Large intestine (tissue), 3 donors: ENCODE data around the gene DEDD2. TPM values are rescaled to one million over a fixed set of nuclear protein-coding genes. Genes with fewer than 3 reads are reported as not detected.

Experiments
- DNase-seq, 2 donors: peaks; one replicate each; pipeline versions ENCODE4 v3.0.0 to v3.0.0-alpha.2; 2013
- H3K27ac ChIP-seq: one replicate; pipeline ENCODE4 v1.5.1; 2013; ENCODE audit warnings: low read length
- H3K27me3 ChIP-seq: 2 replicates; pipeline ENCODE4 v1.6.1; 2013; ENCODE audit warnings: low read length; ENCODE audit not compliant: control insufficient read depth, insufficient read depth
- H3K36me3 ChIP-seq: 2 replicates; pipeline ENCODE4 v1.6.1; 2013; ENCODE audit warnings: low read length; ENCODE audit not compliant: control insufficient read depth, insufficient read depth
- H3K4me1 ChIP-seq: one replicate; pipeline ENCODE4 v1.6.1; 2013; ENCODE audit warnings: low read length; ENCODE audit not compliant: control insufficient read depth, insufficient read depth
- H3K4me3 ChIP-seq: one replicate; pipeline ENCODE4 v1.5.1; 2013; ENCODE audit warnings: low read length
- H3K9me3 ChIP-seq: one replicate; pipeline ENCODE4 v1.6.1; 2013; ENCODE audit warnings: mild to moderate bottlenecking, low read depth, low read length, moderate library complexity; ENCODE audit not compliant: control insufficient read depth
- WGBS: methylation state at CpG from one replicate; pipeline ENCODE4 v1.1.5; 2013; ENCODE audit warnings: low lambda C conversion rate; ENCODE audit not compliant: insufficient coverage; 5-methylcytosine and 5-hydroxymethylcytosine counted together
- polyA plus RNA-seq: library from polyadenylated mRNA; unstranded; fragments of 120-200 nt; gene quantifications from one replicate; pipeline ENCODE4 v1.2.1, GENCODE V29; 2013

DEDD2 gene
- polyA plus RNA-seq, 1 donor, result 30.7 TPM

DNA sequence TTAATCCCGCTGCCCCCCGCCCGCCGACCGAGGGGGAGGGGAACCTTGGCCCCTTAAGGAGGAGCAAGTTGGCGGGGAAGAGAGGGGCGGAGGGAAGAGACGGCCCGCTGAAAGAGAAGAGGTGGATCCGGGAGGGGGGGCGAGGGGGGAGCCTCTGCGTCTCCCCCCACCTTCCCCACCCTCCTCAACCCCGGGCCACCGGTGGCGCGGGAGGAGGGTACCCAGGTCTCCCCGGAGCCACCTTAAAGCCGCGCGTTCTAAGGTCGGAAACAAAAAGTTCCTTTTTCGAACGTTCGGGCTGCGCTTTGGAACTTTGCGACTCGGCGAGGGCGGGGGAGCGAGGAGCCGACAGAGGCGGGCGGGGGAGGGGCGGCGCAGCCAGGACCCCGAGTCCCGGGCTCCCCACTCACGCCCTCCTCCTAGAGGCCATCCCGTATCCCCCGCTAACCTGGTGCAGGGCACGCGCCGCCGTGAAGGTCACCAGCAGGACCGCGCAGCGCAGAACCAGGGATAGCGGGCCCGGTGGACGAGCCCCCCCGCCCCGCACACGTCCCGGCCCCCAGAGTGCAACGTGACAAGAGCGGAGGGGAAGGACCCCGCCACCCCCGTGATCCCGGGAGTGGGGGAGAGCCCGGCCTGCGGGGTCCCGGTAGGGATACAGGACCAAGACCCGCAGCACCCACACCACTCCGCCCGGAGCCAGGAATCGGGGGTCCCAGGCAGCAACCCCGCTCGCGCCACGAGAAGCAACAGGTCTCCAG lies 36.8 kb upstream of the DEDD2 start:
- H3K4me3 ChIP-seq, result peak overlapping the region; percentile 94
- H3K27ac ChIP-seq, result peak overlapping the region; percentile 98
- H3K36me3 ChIP-seq, result peaks cover 13% of the 10 kb centered on the region
- peaks cover 40% of the 10 kb centered on the region for H3K4me1 ChIP-seq
- no CpG with 5 or more reads among the region's 70 CpGs for WGBS
- peak in 1 of 2 donors; percentile 92 for DNase-seq
- peaks cover 2% of the 10 kb centered on the region for H3K9me3 ChIP-seq
- no peaks in the 10 kb centered on the region for H3K27me3 ChIP-seq

DNA sequence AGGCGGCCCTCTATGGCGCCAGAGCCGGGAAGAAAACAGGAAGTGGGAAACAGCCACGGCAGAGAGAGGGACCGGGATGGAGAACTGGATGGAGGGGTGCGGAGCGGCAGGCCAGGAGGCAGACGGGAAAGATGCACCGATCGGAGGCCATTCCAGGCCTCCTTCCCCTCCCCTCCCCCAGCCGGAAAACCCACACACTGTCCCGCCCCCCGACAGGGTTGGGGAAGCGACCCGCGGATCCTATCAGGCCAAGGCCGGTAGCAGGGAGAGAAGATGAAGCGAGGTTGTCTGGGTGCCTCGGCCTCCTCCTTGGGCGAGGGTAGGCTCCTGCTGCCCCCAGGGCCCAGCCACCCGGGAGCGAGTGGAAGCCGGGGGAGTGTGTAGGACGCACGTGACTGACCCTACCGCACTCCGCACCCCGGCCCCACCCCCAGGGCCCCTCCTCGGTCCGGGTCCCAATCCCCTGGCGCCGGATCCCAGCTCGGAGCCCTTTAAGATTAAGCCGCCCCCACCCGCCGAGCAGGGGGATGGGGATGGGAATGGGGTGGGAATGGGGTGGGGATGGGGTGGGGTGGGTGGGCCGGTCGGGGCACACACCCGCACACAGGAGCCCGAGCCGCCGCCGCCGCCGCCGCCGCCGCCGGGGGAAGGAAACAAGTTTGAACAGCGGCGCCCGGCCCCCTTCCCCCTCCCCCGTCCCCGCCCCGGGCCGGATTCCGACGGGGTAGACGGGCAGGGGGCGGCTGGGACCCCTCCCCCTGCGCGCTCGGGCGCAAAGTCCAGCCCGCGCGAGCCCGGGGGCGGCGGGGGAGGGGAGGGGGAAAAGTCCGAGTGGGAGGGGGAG lies 36.0 kb upstream of the DEDD2 start:
- Histone ChIP-seq H3K36me3 (peaks cover 21% of the 10 kb centered on the region), H3K27me3 (no peaks in the 10 kb centered on the region), H3K9me3 (peaks cover 2% of the 10 kb centered on the region), H3K27ac (peak overlapping the region; percentile 98), H3K4me1 (peaks cover 37% of the 10 kb centered on the region), H3K4me3 (peak overlapping the region; percentile 94)
- DNase-seq, result peak in 1 of 2 donors; percentile 66
- WGBS, result no CpG with 5 or more reads among the region's 71 CpGs

DNA sequence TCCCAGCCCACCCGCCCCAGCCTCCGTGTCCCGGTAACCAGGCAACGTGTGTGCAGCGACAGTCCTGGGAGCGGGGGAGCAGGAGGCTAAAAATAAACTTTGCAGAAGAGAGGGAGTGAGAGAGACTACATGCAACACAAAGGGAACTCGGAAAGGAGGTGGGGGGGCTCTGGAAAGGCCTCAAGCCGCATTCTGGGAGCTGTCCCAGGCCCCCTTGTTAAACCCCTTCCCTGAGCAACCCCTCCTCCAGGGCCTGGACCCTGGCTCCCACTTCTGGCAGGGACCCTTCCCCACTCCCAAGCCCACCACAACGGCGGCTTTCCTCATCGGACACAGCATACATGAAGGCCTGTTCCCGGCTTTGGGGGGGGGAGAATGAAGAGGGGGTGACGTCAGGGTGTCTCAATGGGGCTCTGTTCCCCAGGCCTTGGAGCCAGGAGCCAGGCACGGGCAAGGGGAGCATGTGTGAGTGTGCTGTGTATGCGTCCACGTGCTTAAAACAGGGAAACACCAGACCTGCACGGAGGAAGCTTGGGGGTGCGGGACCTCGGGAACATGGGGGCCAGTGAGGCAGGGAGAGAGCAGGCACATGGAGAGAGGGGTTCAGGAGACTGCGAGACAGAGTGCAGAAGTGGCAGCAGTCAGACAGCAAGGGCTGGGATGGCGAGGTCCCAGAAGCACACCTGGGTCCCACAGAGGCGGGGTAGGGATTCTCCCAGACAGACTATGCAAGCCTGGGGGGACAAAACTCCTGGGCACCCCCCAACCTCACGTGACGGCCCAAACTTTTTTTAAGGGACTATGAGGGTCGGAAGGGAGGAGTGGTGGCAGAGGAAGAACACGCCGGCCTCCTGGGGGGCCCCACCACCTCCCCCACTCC lies 35.1 kb upstream of the DEDD2 start:
- peak in 1 of 2 donors; percentile 58 for DNase-seq
- no CpG with 5 or more reads among the region's 27 CpGs for WGBS
- H3K9me3 ChIP-seq, result peaks cover 2% of the 10 kb centered on the region
- peak overlapping the region; percentile 94 for H3K4me3 ChIP-seq
- H3K4me1 ChIP-seq, result peaks cover 37% of the 10 kb centered on the region
- H3K27me3 ChIP-seq, result no peaks in the 10 kb centered on the region
- peaks cover 24% of the 10 kb centered on the region for H3K36me3 ChIP-seq
- peak overlapping the region; percentile 70 for H3K27ac ChIP-seq

DNA sequence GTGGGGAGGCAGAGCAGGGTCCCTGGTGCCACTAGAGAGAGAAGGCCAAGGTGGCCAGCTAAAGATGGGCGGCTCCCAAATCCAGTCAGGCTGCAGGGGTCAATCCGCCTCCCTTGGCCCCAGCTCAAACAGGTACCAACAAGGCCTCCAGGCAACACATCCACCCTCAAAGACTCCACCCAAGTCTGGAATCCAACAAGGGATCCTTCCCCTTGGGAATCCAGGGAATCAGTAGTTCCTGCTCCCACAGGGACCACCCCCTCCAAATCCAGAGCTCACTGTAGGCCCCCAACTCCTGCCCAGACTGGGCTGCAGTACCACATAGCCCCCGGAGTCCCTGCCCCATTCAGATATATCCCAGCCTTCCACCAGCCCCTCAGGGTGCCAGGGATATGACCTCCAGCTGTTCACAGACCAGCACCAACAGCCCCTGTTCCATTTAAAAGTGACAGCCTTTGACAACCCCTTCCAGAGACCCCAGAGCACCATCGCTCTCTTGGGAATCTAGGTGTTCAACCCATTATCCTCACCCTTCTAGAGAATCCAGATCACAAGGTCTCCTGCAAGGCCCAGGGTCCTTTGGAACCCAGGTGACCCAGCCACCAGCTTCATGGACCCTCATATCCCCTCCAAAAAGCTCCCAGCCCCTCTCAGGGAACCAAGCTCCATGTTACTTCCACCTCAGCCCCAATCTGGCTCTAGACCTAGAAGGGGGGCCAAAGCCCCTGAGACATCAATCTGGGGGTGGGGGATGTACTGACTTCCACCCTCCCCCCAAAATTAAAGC lies 34.3 kb upstream of the DEDD2 start:
- H3K36me3 ChIP-seq, result peaks cover 28% of the 10 kb centered on the region
- DNase-seq, result no peak
- H3K4me3 ChIP-seq, result peak overlapping the region; percentile 94
- H3K27me3 ChIP-seq, result no peaks in the 10 kb centered on the region
- peak overlapping the region; percentile 53 for H3K27ac ChIP-seq
- peaks cover 37% of the 10 kb centered on the region for H3K4me1 ChIP-seq
- WGBS, result no CpG with 5 or more reads among the region's 4 CpGs
- H3K9me3 ChIP-seq, result peaks cover 2% of the 10 kb centered on the region

DNA sequence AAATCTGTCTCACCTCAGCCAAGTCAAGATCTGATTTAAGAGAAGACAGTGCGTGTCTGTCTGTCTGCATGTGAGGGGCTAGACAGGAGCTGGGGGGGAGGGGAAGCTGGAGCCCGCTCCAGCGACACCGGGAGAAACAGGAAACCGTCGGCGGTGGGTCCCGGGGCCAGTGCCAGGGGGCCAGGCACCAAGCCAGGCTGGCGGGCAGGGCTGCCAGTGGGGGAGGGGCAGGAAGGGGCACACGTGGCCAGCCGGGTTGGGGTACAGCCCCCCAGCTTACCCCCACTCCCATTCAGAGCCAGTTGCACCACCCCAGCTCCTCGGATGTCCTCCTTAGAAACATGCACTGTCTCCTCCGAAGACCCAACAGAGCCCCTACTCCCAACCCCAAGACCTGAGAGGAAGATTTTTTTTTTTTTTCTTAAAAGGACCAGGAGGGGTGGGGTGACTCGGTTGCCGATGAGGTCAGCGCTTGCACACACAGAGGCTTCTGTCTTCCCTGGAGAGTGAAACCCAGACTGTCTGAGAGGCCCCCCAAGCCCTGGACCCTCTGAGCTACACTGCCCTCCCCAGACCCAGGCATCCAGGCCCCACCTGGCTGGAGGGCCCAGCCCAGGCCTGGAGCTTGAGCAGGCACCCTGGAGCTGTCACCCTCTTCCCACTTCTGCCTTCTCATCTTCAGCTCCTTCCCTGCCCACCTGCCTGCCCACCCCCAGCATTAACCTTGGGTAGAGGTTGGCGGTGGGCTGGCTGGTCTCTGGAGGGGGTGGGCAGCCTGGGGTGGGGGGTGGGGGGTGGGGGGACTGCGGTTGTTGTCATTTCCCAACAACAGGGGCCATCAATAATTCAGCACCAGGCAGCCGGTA lies 33.4 kb upstream of the DEDD2 start:
- no peaks in the 10 kb centered on the region for H3K27me3 ChIP-seq
- peaks cover 32% of the 10 kb centered on the region for H3K36me3 ChIP-seq
- H3K4me3 ChIP-seq, result no peak overlapping the region
- H3K4me1 ChIP-seq, result peaks cover 30% of the 10 kb centered on the region
- H3K9me3 ChIP-seq, result peaks cover 2% of the 10 kb centered on the region
- peak overlapping the region; percentile 53 for H3K27ac ChIP-seq
- WGBS, result no CpG with 5 or more reads among the region's 19 CpGs
- no peak for DNase-seq

DNA sequence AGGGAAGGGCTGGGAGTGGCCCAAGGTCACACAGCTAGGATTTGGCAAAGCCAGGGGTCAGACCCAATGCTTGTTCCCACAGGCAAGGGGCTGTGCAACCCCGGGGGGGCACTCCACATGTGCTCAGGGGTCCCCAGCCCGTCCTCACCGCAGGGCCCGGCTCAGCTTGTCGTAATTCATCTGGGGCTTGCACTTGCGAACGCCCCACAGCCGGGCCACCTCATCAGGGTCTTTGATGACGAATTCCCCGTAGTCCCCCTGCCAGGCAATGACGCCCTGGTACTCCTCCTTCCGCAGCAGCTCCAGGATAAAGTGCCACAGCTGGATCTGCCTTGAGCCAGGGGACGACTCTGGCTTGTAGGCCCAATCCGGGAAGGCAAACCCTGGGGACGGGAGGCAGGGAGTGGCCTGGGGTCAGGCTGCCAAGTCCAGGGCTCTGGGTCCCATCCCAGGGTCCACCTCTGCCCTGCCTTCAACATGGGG lies 32.7 kb upstream of the DEDD2 start:
- Histone ChIP-seq H3K36me3 (peaks cover 32% of the 10 kb centered on the region), H3K4me1 (peaks cover 26% of the 10 kb centered on the region), H3K27me3 (no peaks in the 10 kb centered on the region), H3K9me3 (peaks cover 2% of the 10 kb centered on the region), H3K4me3 (no peak overlapping the region), H3K27ac (no peak overlapping the region)
- no CpG with 5 or more reads among the region's 15 CpGs for WGBS
- DNase-seq, result no peak

DNA sequence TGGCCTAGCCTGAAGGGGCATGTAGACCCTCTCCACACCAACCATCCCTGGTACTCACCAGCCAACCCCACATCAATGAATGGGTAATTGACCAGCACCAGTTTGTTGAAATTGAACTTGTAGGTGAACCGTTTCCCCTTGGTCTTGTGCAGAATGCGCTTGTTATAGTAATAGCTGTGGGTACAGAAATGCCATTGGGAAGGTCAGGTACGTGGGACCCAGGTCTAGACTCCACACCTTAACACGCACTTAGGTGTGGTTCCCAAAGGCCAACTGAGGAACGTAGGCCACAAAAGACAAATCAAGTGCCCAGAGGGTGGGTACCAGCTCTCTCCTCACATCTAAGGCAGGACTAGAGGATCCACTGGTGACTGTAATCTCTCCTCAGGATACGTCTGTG lies 32.3 kb upstream of the DEDD2 start:
- Histone ChIP-seq H3K36me3 (peaks cover 32% of the 10 kb centered on the region), H3K9me3 (peaks cover 2% of the 10 kb centered on the region), H3K4me1 (peaks cover 30% of the 10 kb centered on the region), H3K4me3 (no peak overlapping the region), H3K27ac (no peak overlapping the region), H3K27me3 (no peaks in the 10 kb centered on the region)
- no peak for DNase-seq
- no CpG with 5 or more reads among the region's 6 CpGs for WGBS

DNA sequence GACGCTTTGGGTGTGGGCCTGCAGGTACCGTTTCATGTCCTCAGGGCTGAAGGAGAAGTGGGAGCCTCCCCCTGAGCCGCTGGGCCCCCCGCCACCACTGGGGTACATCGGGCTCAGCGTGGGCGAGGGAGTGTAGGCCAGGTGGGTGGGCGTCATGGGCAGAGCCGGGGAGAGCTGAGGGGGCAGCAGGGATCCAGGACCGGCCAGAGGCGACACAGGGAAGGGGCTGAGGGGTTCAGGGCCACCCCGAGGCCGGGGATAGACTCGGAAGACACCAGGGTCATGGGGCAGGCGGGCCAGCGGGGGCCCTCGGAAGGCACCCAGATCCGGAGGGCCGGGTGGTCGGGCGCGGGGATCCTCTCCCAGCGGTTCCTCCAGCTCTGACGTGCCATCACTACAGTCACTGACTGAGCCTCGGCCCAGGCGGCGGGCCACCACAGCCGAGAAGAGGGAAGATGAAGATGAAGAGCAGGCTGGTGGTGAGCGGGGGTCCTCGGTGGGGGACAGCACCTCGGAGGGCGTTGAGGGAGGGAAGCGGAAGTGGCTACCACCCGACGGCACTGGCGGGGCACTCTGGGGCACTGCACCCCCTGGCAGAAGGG lies 31.8 kb upstream of the DEDD2 start:
- no peak for DNase-seq
- Histone ChIP-seq H3K9me3 (peaks cover 2% of the 10 kb centered on the region), H3K36me3 (peaks cover 32% of the 10 kb centered on the region), H3K4me1 (peaks cover 30% of the 10 kb centered on the region), H3K27ac (no peak overlapping the region), H3K27me3 (no peaks in the 10 kb centered on the region), H3K4me3 (no peak overlapping the region)
- no CpG with 5 or more reads among the region's 36 CpGs for WGBS
